ENCODE results near the gene ZSWIM3.

The ZSWIM3 gene

GRCh38 chr20:45890985-45891983 lies 33.9 kb downstream of the ZSWIM3 start, which contains the start of the genes CTSA and NEURL2:
TSS of gene CTSA (plus strand) at chr20:45891335. CDS start at chr20:45891569, 234 bp downstream.
TSS of gene NEURL2 (minus strand) at chr20:45891208. CDS start at chr20:45890991, 217 bp downstream.
- DNase-seq (ENCODE audit: low read depth in 2 of 2) = peak; percentile 95 to 96
- peak within 1 kb of the TSS; percentile 79 to 92 for H3K4me3 ChIP-seq (replicated peaks in 1 of 2; ENCODE audit: low read depth in 2 of 2, low read length in 2 of 2)
- TF ChIP-seq, protein P1, sequence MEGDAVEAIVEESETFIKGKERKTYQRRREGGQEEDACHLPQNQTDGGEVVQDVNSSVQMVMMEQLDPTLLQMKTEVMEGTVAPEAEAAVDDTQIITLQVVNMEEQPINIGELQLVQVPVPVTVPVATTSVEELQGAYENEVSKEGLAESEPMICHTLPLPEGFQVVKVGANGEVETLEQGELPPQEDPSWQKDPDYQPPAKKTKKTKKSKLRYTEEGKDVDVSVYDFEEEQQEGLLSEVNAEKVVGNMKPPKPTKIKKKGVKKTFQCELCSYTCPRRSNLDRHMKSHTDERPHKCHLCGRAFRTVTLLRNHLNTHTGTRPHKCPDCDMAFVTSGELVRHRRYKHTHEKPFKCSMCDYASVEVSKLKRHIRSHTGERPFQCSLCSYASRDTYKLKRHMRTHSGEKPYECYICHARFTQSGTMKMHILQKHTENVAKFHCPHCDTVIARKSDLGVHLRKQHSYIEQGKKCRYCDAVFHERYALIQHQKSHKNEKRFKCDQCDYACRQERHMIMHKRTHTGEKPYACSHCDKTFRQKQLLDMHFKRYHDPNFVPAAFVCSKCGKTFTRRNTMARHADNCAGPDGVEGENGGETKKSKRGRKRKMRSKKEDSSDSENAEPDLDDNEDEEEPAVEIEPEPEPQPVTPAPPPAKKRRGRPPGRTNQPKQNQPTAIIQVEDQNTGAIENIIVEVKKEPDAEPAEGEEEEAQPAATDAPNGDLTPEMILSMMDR (IDR thresholded peaks at IDR 0.05; ENCODE audit: low read depth, low read length) = no peak

GRCh38 chr20:45892049-45892825 lies 34.8 kb downstream of the ZSWIM3 start:
- peak overlapping the region; percentile 79 to 92 for H3K4me3 ChIP-seq (replicated peaks in 1 of 2; ENCODE audit: low read depth in 2 of 2, low read length in 2 of 2)
- peak; percentile 42 to 49 for DNase-seq (ENCODE audit: low read depth in 2 of 2)
- TF ChIP-seq, protein P1 (IDR thresholded peaks at IDR 0.05; ENCODE audit: low read depth, low read length) = peak; percentile 18

- DNase-seq (ENCODE audit: low read depth in 2 of 2) = no peak
- H3K4me3 ChIP-seq (replicated peaks in 1 of 2; ENCODE audit: low read depth in 2 of 2, low read length in 2 of 2) = peak overlapping the region in 1 of 2 donors; percentile 1
- TF ChIP-seq, protein P1 (IDR thresholded peaks at IDR 0.05; ENCODE audit: low read depth, low read length) = no peak
These were observed 35.5 kb downstream of the ZSWIM3 start for GRCh38 chr20:45892828-45893500.

- no peak overlapping the region for H3K4me3 ChIP-seq (replicated peaks in 1 of 2; ENCODE audit: low read depth in 2 of 2, low read length in 2 of 2)
- TF ChIP-seq, protein P1 (IDR thresholded peaks at IDR 0.05; ENCODE audit: low read depth, low read length) = no peak
- no peak for DNase-seq (ENCODE audit: low read depth in 2 of 2)
These were observed 36.4 kb downstream of the ZSWIM3 start for GRCh38 chr20:45893831-45894230.

DNA sequence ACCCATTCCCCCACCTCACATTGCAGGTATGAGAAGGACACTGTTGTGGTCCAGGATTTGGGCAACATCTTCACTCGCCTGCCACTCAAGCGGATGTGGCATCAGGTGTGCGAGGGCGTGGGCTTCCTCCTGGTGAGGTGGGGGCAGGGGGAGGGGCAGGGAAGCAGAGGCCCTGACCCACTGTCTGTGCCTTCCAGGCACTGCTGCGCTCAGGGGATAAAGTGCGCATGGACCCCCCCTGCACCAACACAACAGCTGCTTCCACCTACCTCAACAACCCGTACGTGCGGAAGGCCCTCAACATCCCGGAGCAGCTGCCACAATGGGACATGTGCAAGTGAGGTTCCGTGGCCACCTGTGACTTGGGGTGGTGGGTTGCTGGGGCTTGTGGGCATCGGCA lies 37.4 kb downstream of the ZSWIM3 start:
- DNase-seq (ENCODE audit: low read depth in 2 of 2) = no peak
- TF ChIP-seq, protein P1 (IDR thresholded peaks at IDR 0.05; ENCODE audit: low read depth, low read length) = no peak
- no peak overlapping the region for H3K4me3 ChIP-seq (replicated peaks in 1 of 2; ENCODE audit: low read depth in 2 of 2, low read length in 2 of 2)

DNA sequence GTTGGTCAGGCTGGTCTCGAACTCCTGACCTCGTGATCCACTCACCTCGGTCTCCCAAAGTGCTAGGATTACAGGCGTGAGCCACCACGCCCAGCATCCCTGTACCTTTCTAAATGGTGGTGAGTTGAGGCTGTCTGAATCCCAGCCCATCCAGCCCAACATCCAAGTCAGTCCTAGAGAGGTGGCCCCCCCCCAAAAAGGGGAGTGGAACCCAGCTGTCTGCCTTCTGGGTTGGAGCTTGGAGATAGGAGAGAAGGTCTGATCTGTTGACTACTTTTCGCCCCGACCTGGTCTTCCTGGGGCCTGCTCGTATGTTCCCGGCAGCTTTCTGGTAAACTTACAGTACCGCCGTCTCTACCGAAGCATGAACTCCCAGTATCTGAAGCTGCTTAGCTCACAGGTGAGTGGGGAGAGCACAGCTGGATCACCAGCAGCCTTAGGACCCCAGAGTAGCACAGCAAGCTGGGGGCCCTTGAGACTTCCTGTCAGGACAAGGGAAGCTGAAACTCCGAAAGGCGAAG lies 39.3 kb downstream of the ZSWIM3 start:
- no peak overlapping the region for H3K4me3 ChIP-seq (replicated peaks in 1 of 2; ENCODE audit: low read depth in 2 of 2, low read length in 2 of 2)
- DNase-seq (ENCODE audit: low read depth in 2 of 2) = no peak
- TF ChIP-seq, protein P1 (IDR thresholded peaks at IDR 0.05; ENCODE audit: low read depth, low read length) = no peak

Measured in cardiac fibroblast (primary cell).